GM12878 (cell line): ENCODE measurements around the gene CYB5R3. TPM values are rescaled to one million over a fixed set of nuclear protein-coding genes. Genes with fewer than 3 reads are reported as not detected.

Source experiments
- BCL11A ChIP-seq: IDR thresholded peaks from 2 replicates; pipeline ENCODE4 v1.6.1; 2011; ENCODE audit warnings: low read depth, low read length
- BCLAF1 ChIP-seq: fragments of 450-650 bp; IDR thresholded peaks from 2 replicates; pipeline ENCODE4 v1.6.1; 2017; ENCODE audit warnings: antibody characterized with exemption, mild to moderate bottlenecking, moderate library complexity
- CTCF ChIP-seq, 3 experiments: IDR thresholded peaks in 2 of 3; conservative IDR thresholded peaks in 1 of 3; 2 replicates each; pipeline ENCODE4 v1.5.1; 2011; ENCODE audit warnings: low read depth in 3 of 3, low read length in 3 of 3, mild to moderate bottlenecking in 3 of 3, control low read depth in 2 of 3, moderate library complexity in 2 of 3, inconsistent platforms in 1 of 3, mixed read lengths in 1 of 3; ENCODE audit not compliant: control insufficient read depth in 2 of 3, insufficient read depth in 1 of 3; ENCODE audit errors: extremely low read depth in 1 of 3
- E2F4 ChIP-seq: IDR thresholded peaks from 2 replicates; pipeline ENCODE4 v1.6.1; 2012; ENCODE audit warnings: low read depth, low read length, improper control_type of control experiment
- HCFC1 ChIP-seq: fragments of 150-350 bp; IDR thresholded peaks from 2 replicates; pipeline ENCODE4 v1.6.1; 2014; ENCODE audit warnings: low read length
- NFIC ChIP-seq: IDR thresholded peaks from 2 replicates; pipeline ENCODE4 v1.6.1; 2012; ENCODE audit warnings: low read depth, mild to moderate bottlenecking, inconsistent platforms, low read length, moderate library complexity
- POLR2A ChIP-seq: IDR thresholded peaks from 2 replicates; pipeline ENCODE4 v1.6.1; 2011; ENCODE audit warnings: low read depth, mild to moderate bottlenecking, low read length
- ZBTB40 ChIP-seq: fragments of 450-650 bp; IDR thresholded peaks from 2 replicates; pipeline ENCODE4 v1.6.1; 2016; ENCODE audit warnings: mild to moderate bottlenecking, moderate library complexity, borderline replicate concordance
- ZNF24 ChIP-seq: fragments of 450-650 bp; IDR thresholded peaks from 2 replicates; pipeline ENCODE4 v1.6.1; 2017; ENCODE audit warnings: antibody characterized with exemption, mild to moderate bottlenecking
- ZNF384 ChIP-seq: IDR thresholded peaks from 2 replicates; pipeline ENCODE4 v1.6.1; 2012; ENCODE audit warnings: low read depth, mild to moderate bottlenecking, low read length, improper control_type of control experiment, borderline replicate concordance
- polyA plus RNA-seq, 11 experiments: library from polyadenylated mRNA; depleted of rRNA in 4 of 11; unstranded in 6 of 11; stranded (reverse) in 5 of 11; fragments of >200 nt; fragmentation: Nextera tagmentation in 4 of 11; fragmentation: Illumina TruSeq in 1 of 11; extraction: Ambion mirVana in 4 of 11; extraction: Trizol in 1 of 11; gene quantifications; 1 replicate in 1 of 11; 2 replicates in 10 of 11; pipeline versions ENCODE4 v1.2.1 to v1.2.3, GENCODE V29; 2011 to 2016; ENCODE audit warnings: inconsistent platforms in 2 of 11, missing spikeins in 2 of 11, low read depth in 1 of 11
- total RNA-seq, 4 experiments: library from RNA; depleted of rRNA in 3 of 4; stranded (reverse); fragments of >200 nt in 3 of 4; fragmentation: Illumina TruSeq in 1 of 4; extraction: Trizol in 1 of 4; gene quantifications; 2 replicates each; pipeline versions ENCODE4 v1.2.1 to v1.2.3, GENCODE V29; 2013 to 2021

CYB5R3 gene
- total and polyA plus RNA-seq, 10 of the 15 experiments (the other 5 are each of a cell fraction or from before 2014, with no cell fraction given) = 2.0 to 119 (median 67.8) TPM

- TF ChIP-seq CTCF (IDR thresholded peaks at IDR 0.05 in 2 of 3, conservative IDR thresholded peaks at IDR 0.05 in 1 of 3; ENCODE audit: control insufficient read depth in 2 of 3, extremely low read depth in 1 of 3, insufficient read depth in 1 of 3, low read depth in 3 of 3, low read length in 3 of 3) = no peak
- no peak for TF ChIP-seq BCLAF1
- TF ChIP-seq ZNF384 = no peak
- TF ChIP-seq ZBTB40 = no peak
- no peak for TF ChIP-seq E2F4
- no peak for TF ChIP-seq HCFC1
- TF ChIP-seq NFIC = no peak
- no peak for TF ChIP-seq ZNF24
- no peak for TF ChIP-seq BCL11A
- TF ChIP-seq POLR2A = no peak
- TF ChIP-seq, all 136 proteins: peak for 0
Observed at GRCh38 chr22:42682113-42682851, 33.1 kb upstream of the CYB5R3 start (continued).
